Measurements from ENCODE around the gene CRIM1.

Gene CRIM1

GRCh38 chr2:36449213-36449612 lies 93.6 kb downstream of the CRIM1 start:
- CTCF ChIA-PET = no interaction called here
- Mint-ChIP-seq H3K4me1 (no peaks in the 10 kb centered on the region), H3K27me3 (no peaks in the 10 kb centered on the region), H3K36me3 (no peaks in the 10 kb centered on the region), H3K9me3 (no peaks in the 10 kb centered on the region), H3K27ac (no peak overlapping the region), H3K4me3 (no peak overlapping the region)
- no peak for DNase-seq

DNA sequence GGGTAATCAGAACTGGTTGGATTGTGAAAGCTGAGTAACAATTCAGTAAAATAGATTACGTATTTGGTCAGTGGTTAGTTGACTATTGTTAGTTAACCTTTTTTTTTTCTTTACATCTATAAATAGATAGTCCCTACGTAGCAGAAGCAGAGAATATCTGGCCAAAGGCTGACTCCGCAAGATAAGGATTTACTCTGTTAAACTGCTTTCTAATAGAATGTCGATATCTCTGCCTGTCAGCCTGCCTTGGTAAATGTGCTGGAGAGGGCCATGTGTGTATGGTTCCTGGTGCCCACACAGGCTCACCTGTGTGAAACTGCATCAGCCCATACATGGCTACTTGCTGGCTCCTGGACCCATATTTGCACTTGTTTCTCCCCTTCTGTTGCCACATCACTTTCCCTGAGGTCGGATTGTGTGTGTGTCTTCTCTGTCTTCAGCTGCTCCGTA lies 94.4 kb downstream of the CRIM1 start:
- CTCF ChIA-PET = no interaction called here
- no peaks in the 10 kb centered on the region for H3K27me3 Mint-ChIP-seq
- H3K4me3 Mint-ChIP-seq = no peak overlapping the region
- no peak overlapping the region for H3K27ac Mint-ChIP-seq
- no peaks in the 10 kb centered on the region for H3K36me3 Mint-ChIP-seq
- H3K4me1 Mint-ChIP-seq = no peaks in the 10 kb centered on the region
- no peaks in the 10 kb centered on the region for H3K9me3 Mint-ChIP-seq
- no peak for DNase-seq

DNA sequence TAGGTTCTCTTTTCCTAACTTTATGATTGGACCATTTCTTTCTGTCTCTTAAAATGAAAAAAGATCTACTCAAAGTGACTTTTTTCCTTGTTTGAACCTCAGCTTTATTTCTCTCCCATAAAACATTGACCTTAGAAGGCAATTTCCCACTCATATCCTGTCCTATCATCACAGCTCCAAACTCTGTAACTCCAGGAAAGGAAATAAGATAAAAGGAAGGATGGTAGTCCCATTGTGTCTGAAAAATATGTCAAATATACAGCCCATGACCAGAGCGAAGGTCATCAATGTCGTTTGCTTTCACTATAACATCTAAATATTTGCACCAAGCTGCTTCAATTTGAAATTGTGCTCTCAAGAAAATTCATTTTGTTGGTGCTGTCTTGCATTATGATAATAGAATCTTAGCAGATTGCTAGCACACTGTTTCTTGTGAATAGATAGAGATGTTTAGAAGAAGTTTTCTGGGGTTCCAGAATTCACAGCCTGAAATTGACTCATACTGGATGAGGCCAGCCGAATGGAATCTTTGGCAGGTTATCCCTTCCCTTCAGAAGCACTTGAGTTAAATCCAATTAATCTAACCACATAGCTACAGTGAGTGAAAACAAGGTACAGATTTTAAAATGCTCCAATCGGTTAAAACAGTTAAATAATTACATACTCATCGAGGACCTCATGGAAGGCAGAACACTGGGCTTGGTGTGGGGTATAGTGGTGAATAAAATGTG lies 95.1 kb downstream of the CRIM1 start:
- Mint-ChIP-seq H3K36me3 (no peaks in the 10 kb centered on the region), H3K4me3 (no peak overlapping the region), H3K4me1 (no peaks in the 10 kb centered on the region), H3K27ac (no peak overlapping the region), H3K27me3 (no peaks in the 10 kb centered on the region), H3K9me3 (no peaks in the 10 kb centered on the region)
- no peak for DNase-seq
- CTCF ChIA-PET = no interaction called here

- DNase-seq = no peak
- no peaks in the 10 kb centered on the region for H3K36me3 Mint-ChIP-seq
- no peak overlapping the region for H3K27ac Mint-ChIP-seq
- CTCF ChIA-PET = no interaction called here
- H3K27me3 Mint-ChIP-seq = no peaks in the 10 kb centered on the region
- H3K9me3 Mint-ChIP-seq = no peaks in the 10 kb centered on the region
- no peaks in the 10 kb centered on the region for H3K4me1 Mint-ChIP-seq
- no peak overlapping the region for H3K4me3 Mint-ChIP-seq
These were observed 95.9 kb downstream of the CRIM1 start for GRCh38 chr2:36451512-36451911.

DNA sequence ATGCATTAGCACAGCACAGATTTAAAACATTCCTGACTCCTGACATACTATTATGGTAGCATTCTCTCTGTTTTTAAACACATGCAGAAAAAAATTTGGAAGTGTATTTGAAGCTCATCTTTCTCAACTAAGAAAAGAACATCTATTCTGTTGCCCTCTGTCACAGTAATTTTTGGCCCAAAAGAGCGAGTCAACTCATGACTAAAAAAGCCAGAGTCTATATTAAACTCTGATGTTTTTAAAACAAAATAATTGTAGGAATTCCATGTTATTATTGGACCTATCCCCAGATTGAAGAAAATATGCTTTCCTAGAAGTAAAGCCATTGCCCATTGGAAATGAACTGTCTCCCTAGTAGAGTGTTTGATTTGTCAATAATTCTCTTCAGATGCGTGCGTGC lies 96.7 kb downstream of the CRIM1 start:
- CTCF ChIA-PET = no interaction called here
- no peaks in the 10 kb centered on the region for H3K36me3 Mint-ChIP-seq
- H3K4me1 Mint-ChIP-seq = no peaks in the 10 kb centered on the region
- no peaks in the 10 kb centered on the region for H3K9me3 Mint-ChIP-seq
- H3K4me3 Mint-ChIP-seq = no peak overlapping the region
- DNase-seq = no peak
- no peak overlapping the region for H3K27ac Mint-ChIP-seq
- H3K27me3 Mint-ChIP-seq = no peaks in the 10 kb centered on the region

GRCh38 chr2:36453652-36454051 lies 98.1 kb downstream of the CRIM1 start:
- Mint-ChIP-seq H3K9me3 (no peaks in the 10 kb centered on the region), H3K4me1 (no peaks in the 10 kb centered on the region), H3K4me3 (no peak overlapping the region), H3K27ac (no peak overlapping the region), H3K36me3 (no peaks in the 10 kb centered on the region), H3K27me3 (no peaks in the 10 kb centered on the region)
- CTCF ChIA-PET = no interaction called here
- no peak for DNase-seq

DNA sequence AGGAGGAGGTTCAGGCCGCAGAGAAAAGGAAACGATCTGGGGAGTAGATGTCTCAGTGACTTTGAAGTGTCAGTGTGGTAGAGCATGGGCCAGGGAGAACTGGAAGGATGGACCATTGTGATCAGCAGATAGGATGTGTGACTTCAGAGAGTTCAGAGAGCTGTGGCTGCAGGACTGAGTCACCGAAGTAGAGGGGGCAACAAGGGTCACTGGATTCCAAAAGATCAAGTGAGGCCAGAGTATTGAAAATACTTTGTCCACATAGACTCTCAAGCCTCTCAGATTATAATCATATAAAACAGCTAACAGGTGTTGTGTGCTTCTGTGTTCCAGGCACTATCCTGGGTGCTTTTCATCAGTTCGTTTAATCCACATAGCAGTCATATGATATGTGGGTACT lies 99.4 kb downstream of the CRIM1 start:
- CTCF ChIA-PET = no interaction called here
- H3K27ac Mint-ChIP-seq = no peak overlapping the region

GRCh38 chr2:36455788-36456187 lies 100.2 kb downstream of the CRIM1 start:
- Mint-ChIP-seq H3K9me3 (no peaks in the 10 kb centered on the region), H3K27me3 (no peaks in the 10 kb centered on the region), H3K27ac (no peak overlapping the region), H3K4me3 (no peak overlapping the region), H3K4me1 (no peaks in the 10 kb centered on the region), H3K36me3 (no peaks in the 10 kb centered on the region)
- CTCF ChIA-PET = no interaction called here
- DNase-seq = no peak

More for the DNA sequence above, 99.4 kb downstream of the CRIM1 start:
- Mint-ChIP-seq H3K4me3 (no peak overlapping the region), H3K9me3 (no peaks in the 10 kb centered on the region), H3K27me3 (no peaks in the 10 kb centered on the region), H3K4me1 (no peaks in the 10 kb centered on the region), H3K36me3 (no peaks in the 10 kb centered on the region)
- no peak for DNase-seq

- Mint-ChIP-seq H3K27ac (no peak overlapping the region), H3K4me1 (no peaks in the 10 kb centered on the region), H3K4me3 (no peak overlapping the region), H3K36me3 (no peaks in the 10 kb centered on the region), H3K9me3 (no peaks in the 10 kb centered on the region), H3K27me3 (no peaks in the 10 kb centered on the region)
- CTCF ChIA-PET = no interaction called here
- DNase-seq = no peak
These were observed 100.9 kb downstream of the CRIM1 start for GRCh38 chr2:36456227-36457175.

DNA sequence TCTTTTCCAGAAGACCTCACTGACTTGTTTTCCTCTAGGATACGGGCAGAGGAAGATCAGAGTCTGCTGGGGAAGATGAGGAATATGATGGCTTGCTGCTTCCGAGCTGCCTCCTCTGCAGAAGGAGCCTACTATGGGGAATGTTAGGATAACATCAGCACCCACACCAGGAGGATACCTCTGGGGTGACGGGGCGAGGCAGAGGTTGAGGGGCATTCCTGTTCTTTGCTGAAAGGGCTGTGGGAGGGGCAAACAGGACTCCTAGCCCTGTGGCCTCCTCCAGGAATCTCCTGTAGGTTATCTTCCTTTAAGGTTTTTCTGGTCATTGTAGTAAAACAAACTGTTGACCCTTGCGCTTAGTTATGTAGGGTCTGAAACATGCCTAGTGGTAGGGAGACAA lies 102.5 kb downstream of the CRIM1 start:
- no peak for DNase-seq
- H3K27ac Mint-ChIP-seq = no peak overlapping the region
- H3K9me3 Mint-ChIP-seq = no peaks in the 10 kb centered on the region
- H3K36me3 Mint-ChIP-seq = no peaks in the 10 kb centered on the region
- no peak overlapping the region for H3K4me3 Mint-ChIP-seq
- no peaks in the 10 kb centered on the region for H3K4me1 Mint-ChIP-seq
- no peaks in the 10 kb centered on the region for H3K27me3 Mint-ChIP-seq
- CTCF ChIA-PET = interaction anchor here (0.6 kb wide), 1 partner anchor 509 kb away, joined by 3 read pairs; no protein-coding TSS in a partner anchor

DNA sequence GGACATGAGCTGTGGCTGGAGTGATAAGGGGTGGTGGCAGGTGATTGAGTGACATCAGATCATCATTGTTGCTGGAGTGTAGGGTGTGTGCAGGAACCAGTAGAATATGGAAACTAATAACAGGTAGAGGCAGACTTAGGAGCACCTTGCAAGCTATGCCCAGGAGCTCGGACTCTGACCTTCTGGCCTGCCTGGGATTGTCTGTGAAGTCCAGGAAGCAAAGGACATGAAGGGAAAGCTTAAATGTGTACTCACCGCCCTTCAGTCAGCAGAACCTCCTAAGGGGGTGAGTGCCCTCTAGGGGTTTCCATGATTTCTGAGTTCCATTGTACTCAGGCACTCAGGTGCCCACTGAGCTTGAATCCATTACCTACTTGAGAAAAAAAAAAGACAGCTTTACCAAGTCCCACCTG lies 104.2 kb downstream of the CRIM1 start:
- no peak overlapping the region for H3K27ac Mint-ChIP-seq
- H3K4me3 Mint-ChIP-seq = no peak overlapping the region
- CTCF ChIA-PET = interaction anchor here (1.2 kb wide), 1 partner anchor 107 kb away, joined by 4 read pairs; no protein-coding TSS in a partner anchor
- H3K4me1 Mint-ChIP-seq = no peaks in the 10 kb centered on the region
- H3K27me3 Mint-ChIP-seq = no peaks in the 10 kb centered on the region
- DNase-seq = no peak
- H3K9me3 Mint-ChIP-seq = no peaks in the 10 kb centered on the region
- H3K36me3 Mint-ChIP-seq = no peaks in the 10 kb centered on the region

- Mint-ChIP-seq H3K27me3 (no peaks in the 10 kb centered on the region), H3K9me3 (no peaks in the 10 kb centered on the region), H3K4me1 (no peaks in the 10 kb centered on the region), H3K4me3 (no peak overlapping the region), H3K27ac (no peak overlapping the region), H3K36me3 (no peaks in the 10 kb centered on the region)
- no peak for DNase-seq
- CTCF ChIA-PET = interaction anchor here (1.0 kb wide), 1 partner anchor 204 kb away, joined by 3 read pairs; no protein-coding TSS in a partner anchor
These were observed 105.6 kb downstream of the CRIM1 start for GRCh38 chr2:36461039-36461681.

DNA sequence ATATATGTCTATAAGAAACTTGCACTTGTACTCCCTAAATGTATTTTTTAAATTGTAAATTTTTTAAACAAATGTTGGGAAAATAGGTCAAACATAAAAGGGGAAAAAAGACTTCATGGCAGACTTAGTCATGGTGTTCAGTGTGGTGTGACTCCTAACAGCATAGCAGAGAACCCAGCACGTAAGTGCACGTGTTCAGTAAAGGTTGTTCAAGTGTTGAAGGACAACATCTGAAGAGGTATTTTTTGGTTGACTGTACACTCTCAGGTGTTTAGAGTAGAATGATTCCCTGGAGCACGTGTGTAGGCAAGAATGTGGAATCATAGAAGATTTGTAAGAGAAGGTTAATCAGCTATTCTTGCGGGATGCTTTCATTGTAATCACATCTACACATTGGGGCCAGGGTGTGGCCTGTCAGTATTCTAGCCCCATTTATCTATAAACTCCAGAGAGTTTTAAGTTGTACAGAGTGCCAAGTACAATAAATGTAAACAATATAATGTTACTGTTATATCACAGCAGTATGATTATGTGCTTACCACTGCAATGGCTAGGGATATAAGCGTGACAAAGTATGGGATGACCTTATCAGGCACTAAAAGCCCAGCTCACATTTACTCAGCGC lies 106.8 kb downstream of the CRIM1 start:
- Mint-ChIP-seq H3K27ac (no peak overlapping the region), H3K27me3 (no peaks in the 10 kb centered on the region), H3K9me3 (no peaks in the 10 kb centered on the region), H3K36me3 (no peaks in the 10 kb centered on the region), H3K4me1 (no peaks in the 10 kb centered on the region), H3K4me3 (no peak overlapping the region)
- DNase-seq = no peak
- CTCF ChIA-PET = interaction anchor here (1.0 kb wide), 1 partner anchor 203 kb away, joined by 3 read pairs; no protein-coding TSS in a partner anchor

DNA sequence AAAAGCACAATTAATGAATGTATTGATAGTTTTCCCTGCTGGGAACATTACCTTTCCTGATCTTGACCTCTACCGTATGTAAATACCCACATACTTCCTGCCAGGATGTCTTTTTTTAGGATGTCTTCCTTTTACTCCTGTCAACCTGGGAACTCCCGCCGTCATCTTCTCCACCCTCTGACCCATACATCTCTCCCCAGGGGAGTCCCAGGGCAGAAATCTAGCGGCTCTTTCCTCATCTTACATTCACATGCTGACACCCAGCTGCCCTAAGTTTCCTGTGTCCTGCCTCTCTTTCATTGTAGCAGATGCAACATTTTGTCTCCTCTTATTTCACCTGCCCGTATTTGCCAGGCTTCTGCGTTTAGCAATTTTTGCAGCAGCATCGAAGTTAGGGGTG lies 107.8 kb downstream of the CRIM1 start:
- Mint-ChIP-seq H3K4me3 (no peak overlapping the region), H3K9me3 (no peaks in the 10 kb centered on the region), H3K4me1 (no peaks in the 10 kb centered on the region), H3K36me3 (no peaks in the 10 kb centered on the region), H3K27me3 (no peaks in the 10 kb centered on the region), H3K27ac (no peak overlapping the region)
- CTCF ChIA-PET = no interaction called here
- DNase-seq = no peak
